Activated CD8-positive, alpha-beta memory T cell treated with anti-CD3 and anti-CD28 coated beads, Interleukin-2, amount 50 U/mL, for 1 hour (primary cell): ENCODE measurements around the gene SCN8A.

Experiments
- DNase-seq: peaks from one replicate; pipeline ENCODE4 v3.0.0-alpha.2; 2020; ENCODE audit errors: extremely low read depth

Gene SCN8A

DNA sequence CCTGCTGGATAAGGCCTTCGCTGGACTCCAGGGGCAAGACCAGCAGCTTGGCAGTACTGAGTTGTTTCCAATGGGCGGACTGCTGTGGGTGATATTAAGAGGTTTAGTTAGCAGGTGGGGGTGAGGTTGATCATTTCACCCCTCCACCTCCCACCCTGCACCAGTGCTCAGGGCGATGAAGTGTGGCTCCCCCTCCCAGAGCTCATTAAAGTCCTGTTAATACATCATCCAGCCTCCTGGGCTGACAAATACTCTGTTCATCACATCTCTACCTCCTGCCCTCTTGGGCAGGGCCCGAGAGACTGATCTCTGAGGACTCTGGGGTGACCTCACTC lies 259.9 kb downstream of the SCN8A start:
- no peak for DNase-seq

DNA sequence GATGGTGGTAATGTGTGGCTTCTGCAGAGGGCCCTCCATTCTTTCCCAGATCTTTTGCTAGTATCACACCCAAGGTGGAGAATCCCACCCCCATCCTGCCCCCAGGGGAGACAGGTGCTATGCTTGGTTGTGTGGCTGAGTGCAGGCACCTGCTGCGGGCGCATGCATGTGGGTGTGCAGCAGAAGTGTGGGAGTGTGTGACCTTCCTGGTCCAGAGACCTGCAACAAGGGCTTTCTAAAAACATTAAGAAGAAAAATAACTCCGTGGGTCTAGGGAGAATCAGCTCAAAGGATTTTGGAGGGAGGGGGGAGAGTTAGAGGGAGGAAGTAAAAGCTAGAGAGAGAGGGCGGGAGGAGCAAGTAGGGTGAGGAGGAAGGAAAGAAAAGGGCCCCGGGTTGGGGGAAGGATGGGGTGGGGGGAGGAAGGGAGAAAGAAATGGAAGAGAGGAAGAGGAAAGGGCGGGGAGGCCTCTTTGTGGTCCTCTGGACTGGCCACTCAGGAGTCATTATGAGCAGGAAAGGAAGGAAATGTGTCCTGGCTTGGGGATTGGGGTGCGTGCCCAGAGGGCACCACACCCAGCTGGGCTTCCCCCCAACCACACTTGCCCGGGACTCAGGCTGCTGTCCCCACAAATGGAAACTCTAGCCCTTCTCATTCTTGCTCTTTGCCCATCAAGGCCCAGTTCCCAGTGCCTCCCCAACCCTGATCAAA lies 260.5 kb downstream of the SCN8A start:
- no peak for DNase-seq

DNA sequence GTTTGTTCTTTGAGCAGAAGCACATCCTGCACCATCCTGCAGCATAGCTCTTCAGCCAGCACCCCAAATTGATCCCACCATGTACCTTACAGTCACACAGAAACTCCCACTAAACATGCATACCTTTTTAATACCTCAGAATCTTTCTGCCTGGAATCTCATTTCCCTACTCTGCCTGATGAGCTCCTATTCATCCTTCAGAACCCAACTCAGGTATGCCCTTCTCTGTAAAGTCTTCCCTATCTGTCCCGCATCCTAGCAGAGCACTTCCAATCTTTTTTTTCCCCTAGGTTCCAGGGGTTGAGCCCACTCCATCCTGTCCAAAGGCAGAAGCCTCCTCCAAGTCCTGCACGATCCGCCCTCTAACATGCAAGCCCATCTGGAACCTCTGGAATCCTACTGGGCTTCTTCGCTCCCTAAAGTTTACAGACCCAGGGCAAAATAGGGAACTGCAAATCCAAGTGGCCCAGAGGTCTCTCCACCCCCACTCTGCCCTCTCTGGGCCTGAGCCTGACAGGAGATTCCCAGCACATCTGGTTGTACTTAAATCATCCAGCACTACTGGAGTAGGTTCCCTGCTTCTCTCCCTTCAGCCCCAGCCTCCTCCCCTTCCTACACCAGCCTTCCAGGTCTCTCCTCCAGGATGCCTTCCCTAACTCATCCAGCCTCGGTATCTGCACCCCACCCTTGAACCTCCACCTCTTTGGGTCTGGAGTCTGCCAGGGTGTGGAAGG lies 261.5 kb downstream of the SCN8A start:
- DNase-seq = no peak

DNA sequence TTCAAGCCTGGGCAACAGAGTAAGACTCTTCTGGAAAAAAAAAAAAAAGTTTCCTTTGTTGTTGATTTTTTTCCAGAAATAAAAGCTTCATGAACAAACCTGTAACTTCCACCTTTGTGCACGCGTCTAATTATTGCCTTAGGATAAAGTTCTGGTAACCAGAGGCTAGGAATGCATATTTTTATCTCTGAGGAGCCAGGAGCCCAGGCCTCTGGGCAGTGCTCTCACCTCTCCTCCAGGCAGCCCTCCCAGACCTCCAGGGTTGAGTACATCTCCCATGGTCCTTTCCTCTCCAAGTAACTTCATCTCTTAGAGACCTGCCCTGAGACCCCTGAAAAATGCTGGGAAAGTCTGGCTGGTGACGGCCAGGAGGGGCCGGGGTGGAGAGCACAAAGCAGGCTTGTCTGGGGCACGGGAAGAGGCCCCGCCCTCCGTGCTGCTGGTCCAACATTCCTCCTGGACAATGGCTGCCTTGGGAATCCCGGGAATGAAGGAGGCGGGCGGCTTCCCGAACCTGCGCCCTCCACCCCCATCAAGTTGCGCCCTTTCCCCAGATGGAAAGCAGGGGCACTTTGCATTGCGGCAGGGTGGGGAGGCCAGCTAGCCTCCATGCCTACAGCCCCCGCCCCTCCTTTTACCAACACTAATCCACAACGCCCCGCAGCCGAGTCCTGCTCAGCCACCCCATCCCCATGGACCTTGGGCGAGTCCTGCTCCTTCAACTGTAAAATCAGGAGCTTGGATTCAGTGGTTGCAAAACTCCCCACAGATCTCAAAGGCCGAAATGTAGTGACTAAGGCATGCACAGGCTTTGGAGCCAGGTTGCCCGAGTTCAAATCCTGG lies 264.8 kb downstream of the SCN8A start:
- no peak for DNase-seq

DNA sequence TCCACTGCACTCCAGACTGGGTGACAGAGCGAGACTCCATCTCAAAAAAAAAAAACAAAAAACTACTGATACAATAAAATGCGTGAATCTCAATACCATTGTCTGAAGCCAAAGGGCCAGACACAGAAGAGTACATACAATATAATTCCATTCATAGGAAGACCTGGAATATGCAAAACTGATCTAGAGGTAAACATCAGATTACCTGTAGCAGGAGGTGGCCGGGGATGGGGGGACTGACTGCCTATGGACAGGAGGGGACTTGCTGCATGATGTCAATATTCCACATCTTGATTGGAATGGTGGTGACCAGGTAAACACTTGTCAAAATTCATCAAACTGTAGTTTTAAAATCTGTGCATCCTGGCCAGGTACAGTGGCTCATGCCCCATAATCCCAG lies 270.0 kb downstream of the SCN8A start:
- no peak for DNase-seq
